ENCODE data around the gene BICC1. TPM values are rescaled to one million over a fixed set of nuclear protein-coding genes. Genes with fewer than 3 reads are reported as not detected.

The BICC1 gene
- total and polyA plus RNA-seq, 2 of the 4 experiments (the other 2 are of a cell fraction) = 5.7 to 42.5 TPM

DNA sequence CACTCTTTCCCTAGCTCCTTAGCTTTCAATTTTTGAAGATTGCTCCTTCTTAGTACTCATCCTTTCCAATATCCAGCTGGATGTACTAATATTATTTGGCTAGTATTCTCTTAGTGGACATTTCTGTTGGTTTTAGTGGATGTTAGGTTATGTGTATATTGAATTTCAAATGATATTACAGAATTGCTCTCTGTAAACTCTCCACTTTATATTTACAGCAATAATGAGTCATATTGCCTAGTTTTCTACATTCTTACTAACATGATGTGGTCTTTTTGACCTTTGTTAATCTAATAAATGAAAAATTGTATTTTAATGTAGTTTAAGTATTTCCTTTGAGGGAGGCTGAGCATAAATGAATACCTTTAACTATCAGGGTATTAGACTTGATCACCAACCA, 69.4 kb downstream of the BICC1 start:
- Histone ChIP-seq H4K20me1 (ENCODE audit: insufficient read depth, low read length) (peaks cover 6% of the 10 kb centered on the region; the same call in 1 of the 2 replicates), H3K9me3 (ENCODE audit: control insufficient read depth, insufficient read depth, low read length) (0 out of 2 replicates have a peak, but pooled peaks cover 2% of the 10 kb centered on the region), H3K18ac (ENCODE audit: low read depth, low read length) (no peak overlapping the region), H3K79me1 (ENCODE audit: low read depth in 1 of 2, low read length in 2 of 2) (peaks cover 25 to 51% of the 10 kb centered on the region in 2 experiments), H3K9me1 (ENCODE audit: insufficient read depth, low read length) (peaks cover 3% of the 10 kb centered on the region), H2AK5ac (ENCODE audit: low read depth, low read length) (no peak overlapping the region), H2BK20ac (ENCODE audit: low read depth, low read length) (no peak overlapping the region), H4K8ac (ENCODE audit: low read depth in 2 of 2, low read length in 2 of 2) (no peak overlapping the region), H2BK15ac (ENCODE audit: low read depth, low read length) (no peak overlapping the region), H3K27ac (ENCODE audit: insufficient read depth, low read length) (no peak overlapping the region), H3K4me3 (ENCODE audit: insufficient read depth, low read depth, low read length) (no peak overlapping the region), H3K56ac (ENCODE audit: extremely low read depth, insufficient read depth, low read length) (no peak overlapping the region), H2AFZ (replicated peaks; ENCODE audit: low read length, poor library complexity) (no peak overlapping the region), H4K5ac (ENCODE audit: low read depth, low read length) (no peak overlapping the region), H2BK5ac (ENCODE audit: low read depth, low read length, poor library complexity, severe bottlenecking) (peak overlapping the region; percentile 58), H4K91ac (ENCODE audit: insufficient read depth, low read depth, low read length) (no peak overlapping the region), H3K14ac (replicated peaks; ENCODE audit: low read depth, low read length) (0 out of 2 replicates have a peak overlapping the region, but pooled peaks have one; percentile 7), H3K4ac (ENCODE audit: low read depth, low read length) (no peak overlapping the region), H3K4me2 (ENCODE audit: low read depth, low read length) (no peak overlapping the region), H3K9ac (ENCODE audit: low read depth, low read length) (no peak overlapping the region), H3K4me1 (ENCODE audit: control insufficient read depth, insufficient read depth, low read length) (peaks cover 9% of the 10 kb centered on the region), H3K27me3 (ENCODE audit: control insufficient read depth, insufficient read depth, low read length) (no peaks in the 10 kb centered on the region), H2BK120ac (ENCODE audit: low read depth, low read length) (no peak overlapping the region), H3K23ac (ENCODE audit: low read depth, low read length) (no peak overlapping the region), H2AK9ac (replicated peaks; ENCODE audit: low read depth, low read length, poor library complexity) (no peak overlapping the region), H3K36me3 (ENCODE audit: control insufficient read depth, insufficient read depth, low read length) (no peaks in the 10 kb centered on the region; the same call in 1 of the 2 replicates)
- intact Hi-C loops (cut with micrococcal nuclease) (no loop called here), dilution Hi-C loops (cut with HindIII; ENCODE audit: low sequenced_read_pairs, unreplicated experiment) (no loop called here), in situ Hi-C loops (cut with MboI; ENCODE audit: low sequenced_read_pairs) (no loop called here)
- TF ChIP-seq, protein P1, sequence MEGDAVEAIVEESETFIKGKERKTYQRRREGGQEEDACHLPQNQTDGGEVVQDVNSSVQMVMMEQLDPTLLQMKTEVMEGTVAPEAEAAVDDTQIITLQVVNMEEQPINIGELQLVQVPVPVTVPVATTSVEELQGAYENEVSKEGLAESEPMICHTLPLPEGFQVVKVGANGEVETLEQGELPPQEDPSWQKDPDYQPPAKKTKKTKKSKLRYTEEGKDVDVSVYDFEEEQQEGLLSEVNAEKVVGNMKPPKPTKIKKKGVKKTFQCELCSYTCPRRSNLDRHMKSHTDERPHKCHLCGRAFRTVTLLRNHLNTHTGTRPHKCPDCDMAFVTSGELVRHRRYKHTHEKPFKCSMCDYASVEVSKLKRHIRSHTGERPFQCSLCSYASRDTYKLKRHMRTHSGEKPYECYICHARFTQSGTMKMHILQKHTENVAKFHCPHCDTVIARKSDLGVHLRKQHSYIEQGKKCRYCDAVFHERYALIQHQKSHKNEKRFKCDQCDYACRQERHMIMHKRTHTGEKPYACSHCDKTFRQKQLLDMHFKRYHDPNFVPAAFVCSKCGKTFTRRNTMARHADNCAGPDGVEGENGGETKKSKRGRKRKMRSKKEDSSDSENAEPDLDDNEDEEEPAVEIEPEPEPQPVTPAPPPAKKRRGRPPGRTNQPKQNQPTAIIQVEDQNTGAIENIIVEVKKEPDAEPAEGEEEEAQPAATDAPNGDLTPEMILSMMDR (conservative IDR thresholded peaks at IDR 0.05; ENCODE audit: low read depth, low read length) = no peak
- TF ChIP-seq MXI1 (IDR thresholded peaks at IDR 0.05; ENCODE audit: borderline replicate concordance, low read depth, low read length) (no peak), RAD21 (IDR thresholded peaks at IDR 0.05; ENCODE audit: low read length) (no peak), MAZ (IDR thresholded peaks at IDR 0.05; ENCODE audit: borderline replicate concordance, low read depth, low read length) (no peak), NFE2L2 (IDR thresholded peaks at IDR 0.05; ENCODE audit: low read depth, low read length) (no peak), RCOR1 (IDR thresholded peaks at IDR 0.05; ENCODE audit: insufficient replicate concordance, low read length) (no peak), CEBPB (IDR thresholded peaks at IDR 0.05; ENCODE audit: low read depth, low read length) (no peak), SMC3 (IDR thresholded peaks at IDR 0.05; ENCODE audit: low read depth, low read length) (no peak), BHLHE40 (IDR thresholded peaks at IDR 0.05; ENCODE audit: low read depth, low read length) (no peak), RFX5 (IDR thresholded peaks at IDR 0.05; ENCODE audit: low read depth, low read length) (no peak)
- TF ChIP-seq, protein P2, sequence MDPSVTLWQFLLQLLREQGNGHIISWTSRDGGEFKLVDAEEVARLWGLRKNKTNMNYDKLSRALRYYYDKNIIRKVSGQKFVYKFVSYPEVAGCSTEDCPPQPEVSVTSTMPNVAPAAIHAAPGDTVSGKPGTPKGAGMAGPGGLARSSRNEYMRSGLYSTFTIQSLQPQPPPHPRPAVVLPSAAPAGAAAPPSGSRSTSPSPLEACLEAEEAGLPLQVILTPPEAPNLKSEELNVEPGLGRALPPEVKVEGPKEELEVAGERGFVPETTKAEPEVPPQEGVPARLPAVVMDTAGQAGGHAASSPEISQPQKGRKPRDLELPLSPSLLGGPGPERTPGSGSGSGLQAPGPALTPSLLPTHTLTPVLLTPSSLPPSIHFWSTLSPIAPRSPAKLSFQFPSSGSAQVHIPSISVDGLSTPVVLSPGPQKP (IDR thresholded peaks at IDR 0.05; ENCODE audit: borderline replicate concordance, low read depth, low read length) = no peak
- TF ChIP-seq, protein P3, sequence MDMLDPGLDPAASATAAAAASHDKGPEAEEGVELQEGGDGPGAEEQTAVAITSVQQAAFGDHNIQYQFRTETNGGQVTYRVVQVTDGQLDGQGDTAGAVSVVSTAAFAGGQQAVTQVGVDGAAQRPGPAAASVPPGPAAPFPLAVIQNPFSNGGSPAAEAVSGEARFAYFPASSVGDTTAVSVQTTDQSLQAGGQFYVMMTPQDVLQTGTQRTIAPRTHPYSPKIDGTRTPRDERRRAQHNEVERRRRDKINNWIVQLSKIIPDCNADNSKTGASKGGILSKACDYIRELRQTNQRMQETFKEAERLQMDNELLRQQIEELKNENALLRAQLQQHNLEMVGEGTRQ (IDR thresholded peaks at IDR 0.05; ENCODE audit: low read depth, low read length) = no peak
- ChIA-PET CTCF (no interaction called here), POLR2A (ENCODE audit: unreplicated experiment) (no interaction called here)
- ATAC-seq (ENCODE audit: low read depth) (peak; percentile 73), DNase-seq (peak; percentile 45)
- BruUV-seq (replicated peaks) = no TSS peak

Data from IMR-90 (cell line).